ENCODE measurements around the gene CTSF. TPM values are rescaled to one million over a fixed set of nuclear protein-coding genes. Genes with fewer than 3 reads are reported as not detected.

Gene CTSF
- total and polyA plus RNA-seq, 2 of the 13 experiments (the other 11 are each of a cell fraction or from before 2014, with no cell fraction given): not detected

GRCh38 chr11:66595245-66595904 is 27.0 kb upstream of the CTSF start:
- H3K36me3 ChIP-seq (replicated peaks in 1 of 2; ENCODE audit: control insufficient read depth in 1 of 2, insufficient read depth in 2 of 2, low read length in 2 of 2): peaks cover 4 to 15% of the 10 kb centered on the region in 2 experiments; a peak in 4 of 5 replicates
- H3K9me3 ChIP-seq (ENCODE audit: low read length): no peaks in the 10 kb centered on the region
- WGBS (ENCODE audit: low lambda C conversion rate): 71% methylated on average over 5 of the region's 5 CpGs
- FAIRE-seq (no peak), DNase-seq (ENCODE audit: low spot score) (no peak), ATAC-seq (no peak)
- H2AFZ ChIP-seq (ENCODE audit: low read length): no peak overlapping the region
- intact Hi-C loops (cut with micrococcal nuclease; ENCODE audit: unreplicated experiment) (no loop called here), in situ Hi-C loops (cut with HindIII; ENCODE audit: extremely low pct_ligation_motif_present, low pct_unique_long_range_greater_than_20kb) (no loop called here)
- H3K4me1 ChIP-seq (ENCODE audit: insufficient read depth, low read length): peaks cover 59% of the 10 kb centered on the region
- peak overlapping the region; percentile 19 for H3K27ac ChIP-seq (ENCODE audit: extremely low read length, insufficient read depth, low read length)
- no peak for TF ChIP-seq TBP (CRISPR knock-in tag; IDR thresholded peaks at IDR 0.05)
- TF ChIP-seq, protein P1, sequence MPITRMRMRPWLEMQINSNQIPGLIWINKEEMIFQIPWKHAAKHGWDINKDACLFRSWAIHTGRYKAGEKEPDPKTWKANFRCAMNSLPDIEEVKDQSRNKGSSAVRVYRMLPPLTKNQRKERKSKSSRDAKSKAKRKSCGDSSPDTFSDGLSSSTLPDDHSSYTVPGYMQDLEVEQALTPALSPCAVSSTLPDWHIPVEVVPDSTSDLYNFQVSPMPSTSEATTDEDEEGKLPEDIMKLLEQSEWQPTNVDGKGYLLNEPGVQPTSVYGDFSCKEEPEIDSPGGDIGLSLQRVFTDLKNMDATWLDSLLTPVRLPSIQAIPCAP (CRISPR knock-in tag; IDR thresholded peaks at IDR 0.05; ENCODE audit: low read depth): no peak
- no peak for TF ChIP-seq WIZ (CRISPR knock-in tag; IDR thresholded peaks at IDR 0.05)
- TF ChIP-seq, protein P2, sequence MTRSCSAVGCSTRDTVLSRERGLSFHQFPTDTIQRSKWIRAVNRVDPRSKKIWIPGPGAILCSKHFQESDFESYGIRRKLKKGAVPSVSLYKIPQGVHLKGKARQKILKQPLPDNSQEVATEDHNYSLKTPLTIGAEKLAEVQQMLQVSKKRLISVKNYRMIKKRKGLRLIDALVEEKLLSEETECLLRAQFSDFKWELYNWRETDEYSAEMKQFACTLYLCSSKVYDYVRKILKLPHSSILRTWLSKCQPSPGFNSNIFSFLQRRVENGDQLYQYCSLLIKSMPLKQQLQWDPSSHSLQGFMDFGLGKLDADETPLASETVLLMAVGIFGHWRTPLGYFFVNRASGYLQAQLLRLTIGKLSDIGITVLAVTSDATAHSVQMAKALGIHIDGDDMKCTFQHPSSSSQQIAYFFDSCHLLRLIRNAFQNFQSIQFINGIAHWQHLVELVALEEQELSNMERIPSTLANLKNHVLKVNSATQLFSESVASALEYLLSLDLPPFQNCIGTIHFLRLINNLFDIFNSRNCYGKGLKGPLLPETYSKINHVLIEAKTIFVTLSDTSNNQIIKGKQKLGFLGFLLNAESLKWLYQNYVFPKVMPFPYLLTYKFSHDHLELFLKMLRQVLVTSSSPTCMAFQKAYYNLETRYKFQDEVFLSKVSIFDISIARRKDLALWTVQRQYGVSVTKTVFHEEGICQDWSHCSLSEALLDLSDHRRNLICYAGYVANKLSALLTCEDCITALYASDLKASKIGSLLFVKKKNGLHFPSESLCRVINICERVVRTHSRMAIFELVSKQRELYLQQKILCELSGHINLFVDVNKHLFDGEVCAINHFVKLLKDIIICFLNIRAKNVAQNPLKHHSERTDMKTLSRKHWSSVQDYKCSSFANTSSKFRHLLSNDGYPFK (CRISPR knock-in tag; IDR thresholded peaks at IDR 0.05; ENCODE audit: borderline replicate concordance): no peak
- no peak for TF ChIP-seq ZFP37 (CRISPR knock-in tag; IDR thresholded peaks at IDR 0.05; ENCODE audit: borderline replicate concordance)
- TF ChIP-seq RNF2 (conservative IDR thresholded peaks at IDR 0.05; ENCODE audit: low read depth): no peak
- POLR2A ChIA-PET: interaction anchor here (0.9 to 4.3 kb wide), 5 partner anchors 11 to 43 kb away, joined by 3 to 26 read pairs (median 11); partner anchors contain the start of genes RBM14 and RBM4
- H4K20me1 ChIP-seq (ENCODE audit: insufficient read depth, low read length): no peaks in the 10 kb centered on the region
- H3K27me3 ChIP-seq (ENCODE audit: control insufficient read depth in 1 of 2, insufficient read depth in 2 of 2, low read length in 2 of 2): no peaks in the 10 kb centered on the region; a peak in 1 of 5 replicates
- H3K9ac ChIP-seq (ENCODE audit: insufficient read depth, low read depth, low read length): no peak overlapping the region
- peaks cover 12% of the 10 kb centered on the region for H3K79me2 ChIP-seq (ENCODE audit: insufficient read depth, low read length)
- peak overlapping the region; percentile 54 for H3K4me2 ChIP-seq (ENCODE audit: low read depth, low read length)
- no TSS peak for BruUV-seq (replicated peaks)
- CTCF ChIA-PET (ENCODE audit: low intra/inter-chr PET ratio, low total read pairs): no interaction called here
- H3K4me3 ChIP-seq (replicated peaks in 1 of 3; ENCODE audit: insufficient read depth in 1 of 3, low read depth in 2 of 3, low read length in 3 of 3): no peak overlapping the region
